Heart right ventricle (tissue), 16 donors: ENCODE results near the gene MTPN. TPM values are rescaled to one million over a fixed set of nuclear protein-coding genes. Genes with fewer than 3 reads are reported as not detected.
A peak's percentile ranks its signal among the peaks of the same experiment; 100 is the strongest.

Source experiments
- ATAC-seq, 8 donors: fragments of 200-7000 bp; cut with Tn5 transposase; one replicate each; pipeline ENCODE4 v1.9.1; 2020; ENCODE audit warnings: mild to moderate bottlenecking in 8 of 8, moderate library complexity in 8 of 8, moderate number of reproducible peaks in 1 of 8
- DNase-seq, 2 donors: peaks; one replicate each; pipeline ENCODE4 v3.0.0-alpha.2; 2020
- H3K27ac ChIP-seq, 10 donors: fragments of 200-600 bp; sonication (generic) in 2 of 10; one replicate each; pipeline versions ENCODE4 v1.5.0 to v1.8.0; 2020 to 2022; ENCODE audit warnings: mild to moderate bottlenecking in 3 of 10
- H3K27me3 ChIP-seq, 7 donors: fragments of 200-600 bp; one replicate each; pipeline ENCODE4 v1.8.0; 2021 to 2022; ENCODE audit warnings: mild to moderate bottlenecking in 2 of 7
- H3K36me3 ChIP-seq, 9 donors: fragments of 200-600 bp; sonication (generic) in 1 of 9; one replicate each; pipeline versions ENCODE4 v1.5.0 to v1.8.0; 2020 to 2022; ENCODE audit warnings: mild to moderate bottlenecking in 2 of 9
- H3K4me1 ChIP-seq, 9 donors: fragments of 200-600 bp; sonication (generic) in 1 of 9; one replicate each; pipeline versions ENCODE4 v1.5.0 to v1.8.0; 2020 to 2022; ENCODE audit warnings: mild to moderate bottlenecking in 4 of 9
- H3K4me3 ChIP-seq, 10 donors: fragments of 200-600 bp; sonication (generic) in 2 of 10; one replicate each; pipeline versions ENCODE4 v1.5.0 to v1.8.0; 2020 to 2022; ENCODE audit warnings: mild to moderate bottlenecking in 7 of 10, moderate library complexity in 2 of 10
- H3K9me3 ChIP-seq, 11 donors: fragments of 200-600 bp in 10 of 11; sonication (generic) in 2 of 11; one replicate each; pipeline versions ENCODE4 v1.5.0 to v1.8.0; 2013 to 2022; ENCODE audit warnings: mild to moderate bottlenecking in 2 of 11, control low read depth in 1 of 11, moderate library complexity in 1 of 11
- WGBS, 2 donors: extraction: QIAGEN DNeasy Blood & Tissue Kit; methylation state at CpG; one replicate each; pipeline ENCODE4 v1.1.7; 2013; ENCODE audit warnings: inconsistent platforms in 1 of 2; 5-methylcytosine and 5-hydroxymethylcytosine counted together
- intact Hi-C, 10 donors: fragments of 100-400 bp; cut with DNase I; formaldehyde crosslinking; loops; one replicate each; pipeline versions ENCODE4 v1.11.1 to v1.14.2; 2022
- polyA plus RNA-seq, 2 donors: library from polyadenylated mRNA; stranded (reverse); fragments of 200-250 nt; gene quantifications; one replicate each; pipeline ENCODE4 v1.2.3, GENCODE V29; 2013
- total RNA-seq, 10 donors: library from RNA; stranded (reverse); fragmentation: NEBNext Ultra II Directional in 3 of 10; extraction: Animal tissue kit (Norgen Biotek cat#: 25700) in 3 of 10; gene quantifications; one replicate each; pipeline versions ENCODE4 v1.2.1 to v1.2.4, GENCODE V29; 2021 to 2023
- TF ChIP-seq, protein P1 (sequence below), 9 donors: fragments of 200-600 bp; sonication (generic) in 2 of 9; IDR thresholded peaks; one replicate each; pipeline versions ENCODE4 v1.5.0 to v1.8.0; 2021 to 2022; ENCODE audit warnings: antibody characterized with exemption in 9 of 9, mild to moderate bottlenecking in 5 of 9, moderate library complexity in 1 of 9
- donor health status: Arrhythmogenic right ventricular cardiomyopathy.
- donor health status: ischemic (EF 13 %, LVEDD 7.1; RV severe dilation, severe dysfunction).
- donor health status: healthy with polysubstance abuse.
- donor health status: DM: no; HTN: yes; CAD: no.
- donor health status: DM: no; HTN: no; CAD: no.
- donor health status: ischemic (EF 25% LVEDD 6.9; RV normal size, moderate dysfunction).
- donor health status: ischemic (EF 25% LVEDD 5.7; RV mildly dilated, moderate dysfunction).
- donor health status: healthy.
- donor health status: DM: yes; HTN: yes; CAD: no.
- donor health status: Ischemic cardiomyopathy.
- donor health status: ischemic (EF 35%, LVEDD 5.7; RV mildly dilated, moderate dysfunction).
- donor health status: nonischemic (EF 11% LVEDD 7.7; RV severe dilation, severe dysfunction).
- donor health status: DM: yes; HTN: yes; CAD: no.
- donor health status: PGD.
- donor health status: ischemic (EF 29% LVEDD 5.4; RV normal size, mild dysfunction).
- donor health status: nonischemic (EF 23%, LVEDD 6.1; RV moderate dilation, normal function).

The MTPN gene
- total and polyA plus RNA-seq, 12 donors, result 15.7 to 107 (median 80.7) TPM

DNA sequence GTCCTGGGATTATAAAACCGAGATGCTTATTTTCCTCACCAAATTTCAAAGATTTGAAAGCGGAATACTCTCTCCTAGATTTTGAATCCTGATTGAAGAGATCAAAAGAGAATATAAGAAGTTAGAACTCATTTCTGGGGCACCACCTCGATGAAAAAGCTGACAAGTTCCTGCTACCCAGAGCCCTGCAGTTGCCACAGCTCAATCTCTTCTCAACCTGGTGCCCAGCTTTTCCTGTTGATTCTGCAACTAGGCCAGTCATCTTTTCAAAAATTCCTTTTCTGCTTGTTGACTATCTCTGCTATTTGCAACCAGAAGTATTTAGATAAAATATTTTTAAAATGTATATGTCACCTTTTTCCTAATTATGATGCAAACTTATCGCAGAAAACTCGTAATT lies 45.0 kb downstream of the MTPN start:
- Histone ChIP-seq H3K27me3 (no peaks in the 10 kb centered on the region), H3K9me3 (no peaks in the 10 kb centered on the region), H3K4me3 (no peak overlapping the region), H3K4me1 (peaks cover 2 to 92% (median 53%) of the 10 kb centered on the region in 9 donors), H3K27ac (peak overlapping the region in 3 of 10 donors; percentile 11 to 73 (median 24)), H3K36me3 (peaks cover 0 to 32% (median 0%) of the 10 kb centered on the region in 9 donors)
- TF ChIP-seq, protein P1, sequence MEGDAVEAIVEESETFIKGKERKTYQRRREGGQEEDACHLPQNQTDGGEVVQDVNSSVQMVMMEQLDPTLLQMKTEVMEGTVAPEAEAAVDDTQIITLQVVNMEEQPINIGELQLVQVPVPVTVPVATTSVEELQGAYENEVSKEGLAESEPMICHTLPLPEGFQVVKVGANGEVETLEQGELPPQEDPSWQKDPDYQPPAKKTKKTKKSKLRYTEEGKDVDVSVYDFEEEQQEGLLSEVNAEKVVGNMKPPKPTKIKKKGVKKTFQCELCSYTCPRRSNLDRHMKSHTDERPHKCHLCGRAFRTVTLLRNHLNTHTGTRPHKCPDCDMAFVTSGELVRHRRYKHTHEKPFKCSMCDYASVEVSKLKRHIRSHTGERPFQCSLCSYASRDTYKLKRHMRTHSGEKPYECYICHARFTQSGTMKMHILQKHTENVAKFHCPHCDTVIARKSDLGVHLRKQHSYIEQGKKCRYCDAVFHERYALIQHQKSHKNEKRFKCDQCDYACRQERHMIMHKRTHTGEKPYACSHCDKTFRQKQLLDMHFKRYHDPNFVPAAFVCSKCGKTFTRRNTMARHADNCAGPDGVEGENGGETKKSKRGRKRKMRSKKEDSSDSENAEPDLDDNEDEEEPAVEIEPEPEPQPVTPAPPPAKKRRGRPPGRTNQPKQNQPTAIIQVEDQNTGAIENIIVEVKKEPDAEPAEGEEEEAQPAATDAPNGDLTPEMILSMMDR (IDR thresholded peaks at IDR 0.05), result no peak
- DNase-seq (no peak), ATAC-seq (no peak)
- intact Hi-C loops, result loop anchor here in 1 of 10 donors (5.0 kb wide), 1 partner anchor 40 kb away; no protein-coding TSS in a partner anchor
- WGBS, 2 donors, result 83 to 84% methylated on average over 5 of the region's 5 CpGs

DNA sequence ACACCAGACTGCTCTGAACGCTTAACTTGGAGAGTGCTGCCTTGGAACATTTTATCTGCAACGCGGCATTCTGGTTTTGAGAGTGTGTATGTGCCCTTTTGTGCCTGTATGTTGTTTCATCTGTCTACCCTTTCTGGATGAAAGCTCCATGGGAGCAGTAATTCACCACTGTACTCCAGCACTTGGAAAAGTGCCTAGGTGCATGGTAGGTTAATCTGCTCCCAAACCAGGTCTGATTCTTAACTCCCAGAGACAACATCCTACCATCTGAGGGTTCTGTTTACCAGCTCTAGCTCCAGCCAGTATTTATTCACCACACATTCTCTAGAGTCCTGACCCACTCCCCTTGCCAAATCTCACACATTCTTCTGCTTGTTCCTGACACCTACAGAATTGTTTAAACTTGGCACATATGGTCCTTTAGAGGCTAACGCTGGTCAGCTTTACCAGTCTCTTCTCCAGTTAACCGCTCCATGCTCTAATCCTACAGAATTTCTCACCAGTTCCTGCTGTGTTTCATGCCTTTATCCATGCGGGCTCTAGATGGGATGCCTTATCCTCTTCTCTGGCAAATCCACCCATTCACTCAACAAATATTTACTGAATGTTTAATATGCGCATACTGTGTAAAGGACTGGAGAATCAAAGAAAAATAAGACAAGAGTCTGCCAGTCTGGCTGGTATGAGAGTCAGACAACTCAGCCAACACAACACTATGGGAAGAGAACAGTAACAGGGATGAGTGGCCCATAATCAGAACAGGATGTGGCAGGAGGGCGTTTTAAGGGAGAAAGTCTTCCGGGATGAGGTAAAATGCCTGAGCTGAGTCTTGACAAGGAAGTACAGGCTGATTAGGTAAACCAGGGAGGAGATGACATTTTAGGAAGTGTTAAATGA lies 46.3 kb downstream of the MTPN start:
- 46 to 55% methylated on average over 9 of the region's 9 CpGs for WGBS, 2 donors
- no peak overlapping the region for H3K4me3 ChIP-seq
- H3K9me3 ChIP-seq, result no peaks in the 10 kb centered on the region
- intact Hi-C loops, result loop anchor here in 1 of 10 donors (5.0 kb wide), 1 partner anchor 41 kb away; no protein-coding TSS in a partner anchor
- peaks cover 0 to 44% (median 0%) of the 10 kb centered on the region in 9 donors for H3K36me3 ChIP-seq
- TF ChIP-seq, protein P1 (IDR thresholded peaks at IDR 0.05), result no peak
- DNase-seq, result peak in 1 of 2 donors; percentile 16
- peak; percentile 41 to 91 (median 72) for ATAC-seq
- peak overlapping the region; percentile 31 to 73 (median 66) for H3K27ac ChIP-seq
- H3K4me1 ChIP-seq, result peaks cover 2 to 80% (median 46%) of the 10 kb centered on the region in 9 donors
- H3K27me3 ChIP-seq, result no peaks in the 10 kb centered on the region

DNA sequence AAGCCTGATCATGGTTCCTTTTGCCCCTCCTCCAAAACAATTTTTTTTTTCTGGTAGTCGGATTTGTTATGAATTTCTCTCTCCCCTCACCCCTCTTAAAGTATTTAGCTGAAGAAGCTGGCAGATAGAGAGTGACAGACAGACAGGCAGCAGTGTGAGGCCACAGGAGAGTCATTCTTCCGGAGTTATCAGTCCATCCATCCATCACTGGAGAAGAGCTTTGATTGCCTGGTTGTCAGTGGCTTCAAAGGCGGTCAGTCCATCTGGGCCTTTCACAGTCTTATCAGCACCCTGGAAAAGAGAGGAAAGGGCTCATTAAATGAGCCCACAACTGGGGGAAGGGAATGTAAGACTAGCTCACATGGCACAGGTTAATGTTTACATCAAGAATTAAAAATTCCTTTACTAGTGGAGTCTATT lies 47.4 kb downstream of the MTPN start:
- H3K4me3 ChIP-seq, result peak overlapping the region in 1 of 10 donors; percentile 17
- ATAC-seq, result peak in 1 of 8 donors; percentile 25
- peak overlapping the region in 8 of 10 donors; percentile 49 to 73 (median 66) for H3K27ac ChIP-seq
- no peaks in the 10 kb centered on the region for H3K27me3 ChIP-seq
- DNase-seq, result no peak
- 29 to 51% methylated on average over 3 of the region's 3 CpGs for WGBS, 2 donors
- H3K36me3 ChIP-seq, result peaks cover 0 to 47% (median 0%) of the 10 kb centered on the region in 9 donors
- H3K4me1 ChIP-seq, result peaks cover 2 to 77% (median 39%) of the 10 kb centered on the region in 9 donors
- intact Hi-C loops, result loop anchor here in 1 of 10 donors (5.0 kb wide), 1 partner anchor 43 kb away; no protein-coding TSS in a partner anchor
- H3K9me3 ChIP-seq, result no peaks in the 10 kb centered on the region
- TF ChIP-seq, protein P1 (IDR thresholded peaks at IDR 0.05), result no peak

DNA sequence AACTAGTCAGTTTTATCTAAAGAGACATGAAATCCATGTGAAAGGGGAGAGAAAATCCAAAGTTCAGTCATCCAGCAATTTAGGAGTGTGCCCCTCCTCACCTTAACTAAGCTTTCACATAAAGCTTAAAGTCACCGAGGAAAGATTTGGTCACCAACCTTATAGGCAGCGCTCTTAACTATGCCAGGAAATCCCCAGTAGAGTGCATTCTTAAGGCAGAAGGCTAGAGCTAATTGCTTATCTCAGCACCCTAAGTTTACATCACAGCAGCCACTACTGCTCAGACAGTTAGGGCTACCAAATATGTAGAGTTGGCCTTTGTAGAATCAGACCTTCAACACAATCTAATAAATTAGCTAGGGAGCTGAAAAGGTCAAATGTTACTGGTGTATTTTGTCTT lies 47.9 kb downstream of the MTPN start:
- no peak for DNase-seq
- Histone ChIP-seq H3K27ac (peak overlapping the region in 8 of 10 donors; percentile 2 to 73 (median 58)), H3K4me1 (peaks cover 2 to 73% (median 40%) of the 10 kb centered on the region in 9 donors), H3K27me3 (no peaks in the 10 kb centered on the region), H3K36me3 (peaks cover 0 to 47% (median 0%) of the 10 kb centered on the region in 9 donors), H3K9me3 (no peaks in the 10 kb centered on the region), H3K4me3 (no peak overlapping the region)
- TF ChIP-seq, protein P1 (IDR thresholded peaks at IDR 0.05), result no peak
- ATAC-seq, result peak in 1 of 8 donors; percentile 26
- intact Hi-C loops, result no loop called here
- 47 to 61% methylated on average over 2 of the region's 2 CpGs for WGBS, 2 donors
